ENCODE data around the gene LRRC4B.

LRRC4B gene

DNA sequence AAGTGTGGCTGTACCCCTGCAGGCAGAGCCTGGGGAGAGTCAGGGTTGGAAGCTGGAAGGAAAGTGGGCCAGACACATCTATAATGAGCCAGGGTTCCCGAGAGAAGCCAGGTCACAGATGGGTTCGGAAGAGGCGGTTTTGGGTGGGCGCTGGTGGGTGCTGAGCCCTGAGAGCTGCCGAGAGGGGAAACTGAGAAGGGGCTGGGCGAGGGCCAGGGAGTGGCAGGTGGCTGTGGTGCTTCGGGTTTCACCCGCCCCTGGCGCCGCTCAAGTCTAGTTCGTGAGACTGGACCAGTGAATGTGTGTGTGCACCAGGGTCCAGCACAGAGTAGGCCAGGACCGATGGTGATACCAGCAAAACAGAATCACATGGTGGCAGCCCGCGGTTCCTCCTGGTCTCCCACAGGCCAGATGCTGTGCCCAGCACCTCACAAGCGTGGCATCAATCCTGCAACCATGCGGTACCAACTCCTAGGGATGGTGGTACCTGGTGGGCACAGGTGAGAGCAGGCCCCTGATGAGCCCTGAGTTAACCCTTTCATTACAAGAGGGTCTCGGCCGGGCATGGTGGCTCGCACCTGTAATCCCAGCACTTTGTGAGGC, 1.8 kb upstream of the LRRC4B start:
- no peak for DNase-seq

DNA sequence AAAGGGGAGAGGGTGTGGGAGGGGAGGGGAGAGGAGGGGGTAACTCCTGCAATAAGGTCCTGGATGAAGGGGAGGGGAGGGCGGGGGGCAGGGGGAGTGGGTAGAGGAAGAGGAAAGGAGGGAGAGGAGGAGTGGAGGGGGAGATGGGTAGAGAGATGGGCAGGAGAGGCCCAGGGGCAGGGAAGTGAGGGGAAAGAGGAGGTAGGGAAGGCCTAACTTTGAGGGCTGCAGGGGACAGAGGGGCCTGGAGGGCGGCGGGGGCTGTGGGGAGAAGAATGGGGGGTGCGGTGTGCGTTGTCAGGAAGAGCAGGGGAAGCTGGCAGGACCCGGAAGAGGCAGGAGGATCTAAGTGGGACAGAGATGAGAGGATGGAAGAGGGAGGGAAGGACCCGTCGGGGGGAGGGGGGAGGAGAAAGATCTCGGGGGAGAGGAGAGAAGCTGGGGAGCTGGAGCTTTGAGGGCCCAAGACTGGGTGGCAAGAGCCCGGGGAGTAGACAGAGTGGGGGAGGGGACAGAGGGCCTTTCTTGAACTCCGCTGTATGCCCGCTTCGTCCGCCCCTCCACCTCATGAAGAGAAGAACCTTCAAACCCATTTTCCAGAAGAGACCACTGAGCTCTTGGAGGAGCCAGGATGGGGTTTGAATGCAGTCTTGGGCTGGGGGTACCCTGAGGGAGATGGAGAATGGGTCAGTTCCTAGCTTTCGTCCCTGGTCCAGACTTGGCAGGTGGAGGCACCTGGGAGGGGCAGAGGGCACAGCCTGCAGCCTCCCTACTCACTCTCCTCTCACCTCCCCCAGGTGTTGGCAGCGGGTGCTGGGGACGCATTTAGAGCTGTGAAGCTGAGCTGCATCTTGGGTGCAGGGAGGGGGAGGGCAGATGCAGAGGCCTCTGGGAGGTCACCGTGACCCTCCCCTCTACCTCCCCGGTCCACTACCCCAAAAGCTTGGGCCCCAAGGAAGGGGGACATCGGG, 778 bp upstream of the LRRC4B start:
- DNase-seq: no peak

DNA sequence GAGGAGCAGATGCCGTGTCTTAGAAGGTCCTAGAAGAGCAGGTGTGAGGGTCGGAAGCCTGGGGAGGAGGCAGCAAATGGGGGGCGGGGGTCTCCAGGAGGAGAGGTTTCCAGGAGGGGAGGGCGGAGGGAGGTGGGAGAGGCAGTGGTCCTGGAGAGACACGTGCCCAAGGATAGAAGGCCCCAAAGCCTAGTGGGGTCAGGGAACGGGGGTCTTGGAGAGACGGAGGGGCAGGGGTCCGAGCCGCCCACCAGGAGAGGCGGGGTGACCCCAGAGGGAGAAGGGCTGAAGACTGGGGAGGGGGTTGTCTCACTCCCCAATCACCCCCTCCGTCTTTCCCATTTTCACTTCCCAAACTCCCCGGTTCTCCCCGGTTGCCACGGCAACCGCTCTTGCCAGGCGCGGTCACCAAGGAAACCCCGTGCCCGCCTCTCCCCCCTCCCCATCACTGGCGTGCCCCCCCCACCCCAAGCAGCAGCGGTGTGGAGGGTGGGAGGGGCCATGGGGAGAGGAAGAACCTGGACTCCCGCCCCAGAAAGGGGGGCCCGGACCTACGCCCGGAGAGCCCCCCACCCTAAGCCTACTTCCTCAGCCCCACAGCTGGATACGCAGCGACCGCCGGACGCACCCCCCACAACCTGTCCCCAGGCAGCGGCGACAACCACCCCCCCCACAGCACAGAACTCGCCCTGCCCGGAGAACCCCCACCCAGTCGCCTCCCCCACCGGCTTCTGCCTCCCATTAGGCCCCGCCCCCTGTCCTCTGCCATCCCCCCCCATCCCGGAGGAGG, 988 bp downstream of the LRRC4B start:
- DNase-seq: no peak

DNA sequence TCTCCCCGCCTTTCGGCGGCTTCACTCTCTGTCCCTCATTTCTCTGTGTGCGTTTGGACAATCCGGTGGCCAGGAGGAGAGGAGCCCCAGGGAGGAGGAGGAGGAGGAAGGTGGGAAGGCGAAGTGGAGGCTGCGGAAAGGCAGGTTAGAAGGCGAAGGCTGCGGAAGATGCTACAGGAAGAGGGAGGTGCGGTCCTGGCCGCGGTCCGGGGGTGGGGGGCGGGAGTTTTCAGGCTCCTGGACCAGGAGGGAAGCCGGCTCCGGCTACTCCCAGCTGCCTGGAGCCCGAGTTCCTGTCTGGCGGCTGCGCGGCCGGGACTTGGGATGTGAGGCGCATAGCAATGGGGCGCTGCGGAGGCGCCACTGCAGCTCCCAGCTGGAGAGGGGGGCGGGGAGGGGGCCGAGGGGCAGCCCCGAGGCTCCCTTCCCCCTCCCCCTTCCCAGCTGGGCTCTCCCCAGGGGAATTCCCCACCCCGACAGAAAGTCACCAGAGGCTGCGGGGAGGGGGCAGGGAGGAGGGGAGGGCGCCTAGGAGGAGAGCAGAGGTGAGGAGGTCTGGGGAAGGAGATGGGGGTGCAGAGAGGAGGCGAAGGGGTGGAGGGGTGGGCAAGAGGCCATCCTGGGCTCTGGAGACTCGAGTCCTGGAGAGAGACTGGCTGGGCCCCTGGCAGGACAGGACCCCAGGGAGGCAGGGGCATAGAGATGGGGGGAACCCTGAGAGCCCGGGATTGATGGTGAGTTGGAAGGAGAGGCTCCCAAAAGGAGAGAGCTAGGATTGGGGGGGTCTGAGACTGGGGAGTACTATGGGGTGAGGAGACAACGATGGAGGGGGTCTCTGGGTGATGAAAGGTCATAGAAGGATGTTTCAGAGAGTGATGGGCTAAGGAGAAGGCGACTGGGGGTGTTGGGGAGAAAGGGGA, 2.0 kb downstream of the LRRC4B start:
- DNase-seq: no peak

DNA sequence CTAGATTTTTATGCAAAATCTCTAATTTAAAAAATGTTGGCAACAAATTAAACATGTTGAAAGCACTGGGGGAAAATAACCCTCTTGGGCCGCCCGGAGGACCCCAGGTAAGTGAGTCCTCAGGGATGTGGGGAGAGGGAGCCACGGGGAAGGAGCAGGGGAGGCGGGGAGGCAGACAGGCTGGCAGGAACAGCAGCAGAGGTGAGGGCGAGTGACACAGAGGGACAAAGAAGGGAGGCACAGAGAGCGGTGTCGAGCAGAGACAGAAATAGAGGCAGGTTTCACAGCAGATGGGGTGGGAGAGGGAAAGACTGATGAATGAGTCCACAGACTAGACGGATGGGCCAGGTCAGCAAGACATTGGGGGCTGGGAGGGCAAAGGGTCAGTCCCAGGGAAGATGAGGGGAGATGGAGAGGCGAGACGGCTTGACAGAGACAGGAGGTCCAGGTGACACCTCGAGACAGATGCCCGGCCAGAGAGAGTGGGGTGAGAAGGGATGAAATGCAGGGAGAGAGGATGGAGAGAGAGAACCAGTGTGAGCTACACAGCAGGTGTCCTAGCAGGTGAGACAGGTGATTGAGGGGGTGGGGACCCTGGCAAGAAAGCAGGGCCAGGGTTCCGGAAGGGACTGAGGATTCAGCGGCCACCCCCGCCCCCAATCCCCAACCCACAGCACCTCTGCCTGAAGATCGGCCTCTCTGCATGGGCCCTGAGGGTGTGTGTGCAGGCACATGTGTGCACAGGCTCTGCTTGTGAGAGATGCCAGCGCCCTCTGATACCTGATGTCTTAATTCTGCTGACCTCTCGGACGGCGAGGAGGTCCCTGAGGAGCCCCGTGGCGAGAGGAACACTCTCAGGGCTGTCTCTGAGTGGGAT, 3.8 kb downstream of the LRRC4B start:
- DNase-seq: no peak

DNA sequence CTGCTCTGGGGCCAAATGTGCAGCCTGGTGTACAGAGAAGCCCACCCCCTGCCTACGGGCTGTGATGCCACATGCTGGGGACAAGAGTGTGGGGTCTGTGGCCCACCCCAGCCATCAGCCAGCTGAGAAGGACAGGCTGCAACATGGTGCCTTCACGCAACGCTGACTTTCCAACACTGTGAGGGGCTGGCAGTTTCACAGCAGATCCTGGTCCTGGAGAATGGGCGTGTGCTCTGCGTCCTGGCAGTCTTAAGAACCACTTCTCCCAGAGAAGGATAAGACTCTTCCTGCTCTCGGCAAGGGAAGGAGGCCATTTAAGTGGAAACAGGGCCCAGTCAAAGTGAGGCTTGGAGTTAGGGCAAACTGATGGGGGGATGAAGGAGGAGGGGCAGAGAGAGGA, 4.6 kb downstream of the LRRC4B start:
- DNase-seq: no peak

DNA sequence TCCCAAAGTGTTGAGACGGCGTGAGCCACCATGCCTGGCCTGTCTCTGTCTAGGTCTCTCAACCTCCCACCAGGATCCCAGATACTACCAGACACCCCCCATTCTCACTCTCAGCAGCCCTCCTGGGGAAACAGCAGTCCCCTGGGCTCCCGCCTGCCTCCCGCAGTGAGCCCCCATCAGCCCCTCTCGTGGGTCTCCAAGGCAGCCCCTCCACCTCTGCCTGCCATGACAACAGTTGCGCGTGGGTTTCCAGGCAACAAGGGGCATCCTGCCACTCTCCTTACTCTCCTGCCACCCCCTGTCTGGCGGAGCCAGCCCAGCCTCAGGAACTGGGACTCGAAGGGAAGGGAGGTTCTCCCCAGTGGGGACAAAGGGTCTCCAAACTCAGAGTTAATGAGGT, 5.2 kb downstream of the LRRC4B start:
- no peak for DNase-seq

DNA sequence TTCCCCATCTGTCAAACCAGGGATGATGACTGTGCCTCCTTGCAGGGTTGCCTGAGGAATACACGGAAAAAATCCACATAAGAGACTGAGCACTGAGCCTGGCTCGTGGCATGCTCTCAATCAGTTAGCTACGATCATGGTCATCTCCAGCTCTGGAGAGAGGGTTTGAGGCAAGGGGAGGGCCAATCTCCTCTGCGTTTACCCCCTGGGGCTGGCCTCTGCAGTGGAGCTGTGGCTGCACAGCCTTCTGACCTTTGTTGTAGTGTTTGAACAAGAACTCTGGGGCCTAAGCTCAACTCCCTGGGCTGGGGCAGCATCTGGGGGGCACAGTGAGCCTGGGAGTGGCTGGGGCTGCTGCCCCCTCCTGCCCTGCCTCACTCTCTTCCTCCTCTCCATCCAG, 5.9 kb downstream of the LRRC4B start:
- DNase-seq: no peak

DNA sequence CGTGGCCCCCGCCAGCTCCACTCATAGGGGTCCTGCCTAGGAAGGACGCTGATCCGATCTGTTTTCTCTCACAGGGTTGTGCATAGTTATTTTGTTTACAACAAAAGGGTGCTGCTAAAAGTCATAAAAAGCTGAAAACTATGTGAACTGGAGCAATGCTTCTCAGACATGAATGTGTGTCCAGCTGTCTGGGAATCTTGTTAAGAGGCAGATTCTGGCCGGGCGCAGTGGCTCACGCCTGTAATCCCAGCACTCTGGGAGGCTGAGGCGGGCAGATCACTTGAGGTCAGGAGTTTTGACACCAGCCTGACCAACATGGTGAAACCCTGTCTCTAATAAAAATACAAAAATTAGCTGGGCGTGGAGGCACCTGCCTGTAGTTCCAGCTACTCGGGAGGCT, 8.6 kb downstream of the LRRC4B start:
- no peak for DNase-seq

DNA sequence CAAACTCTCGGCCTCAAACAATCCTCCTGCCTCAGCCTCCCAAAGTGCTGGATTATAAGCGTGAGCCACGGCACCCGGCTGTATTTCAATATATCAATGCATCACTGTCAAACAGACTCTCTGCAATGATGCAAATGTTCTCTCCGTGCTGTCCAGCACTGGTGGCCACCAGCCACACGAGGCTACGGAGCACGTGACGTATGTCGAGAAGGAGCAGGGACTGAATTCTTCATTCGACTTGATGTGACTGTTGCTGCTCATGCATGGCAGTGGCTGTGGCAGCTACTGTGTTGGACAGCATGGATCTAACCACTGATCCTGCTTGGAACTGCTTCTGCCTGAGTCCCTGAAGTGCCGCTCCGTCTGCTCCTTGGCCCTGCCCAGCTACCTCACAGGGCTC, 9.8 kb downstream of the LRRC4B start:
- no peak for DNase-seq

DNA sequence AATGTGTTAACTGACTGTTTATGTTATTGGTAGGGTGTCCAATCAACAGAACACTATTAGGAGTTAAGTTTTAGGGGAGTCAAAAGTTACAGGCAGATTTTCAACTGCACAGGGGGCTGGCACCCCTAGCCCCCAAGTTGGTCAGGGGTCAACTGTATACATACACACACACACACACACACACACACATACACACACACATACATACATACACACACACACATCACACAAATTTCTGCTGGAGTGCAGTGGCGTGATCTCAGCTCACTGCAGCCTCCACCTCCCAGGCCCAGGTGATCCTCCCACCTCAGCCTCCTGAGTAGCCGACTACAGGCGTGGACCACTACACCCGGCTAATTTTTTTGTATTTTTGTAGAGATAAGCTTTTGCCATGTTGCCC, 10.2 kb downstream of the LRRC4B start:
- no peak for DNase-seq

DNA sequence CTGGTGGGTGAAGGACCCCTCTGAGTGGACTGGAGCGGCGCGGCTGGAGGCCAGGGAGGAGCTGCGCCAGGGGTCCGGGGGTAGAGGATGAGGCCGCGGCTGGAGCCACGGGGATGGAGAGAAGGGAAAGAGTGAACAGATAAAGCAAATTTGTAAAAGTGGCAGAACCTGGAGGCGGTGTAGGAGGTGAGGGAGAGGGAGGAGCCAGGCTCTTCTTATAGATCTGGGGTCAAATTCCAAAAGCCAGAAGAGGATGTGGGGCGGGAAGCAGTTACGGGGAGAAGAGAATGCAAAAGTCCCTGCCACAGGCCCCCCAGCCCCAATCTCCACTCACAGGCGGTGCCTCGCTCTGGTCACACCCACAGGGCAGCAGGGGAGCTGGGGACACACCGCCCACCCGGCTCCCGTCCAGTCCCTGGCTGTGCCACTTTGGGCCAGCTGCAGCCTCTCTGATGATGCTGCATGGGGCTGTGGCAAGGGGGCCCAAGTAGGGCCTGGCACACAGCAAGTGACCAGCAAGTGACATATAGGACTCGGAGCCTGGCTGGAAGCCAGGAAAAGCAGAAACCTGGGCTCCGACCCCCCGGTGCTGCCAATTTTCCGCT, 11.1 kb downstream of the LRRC4B start:
- no peak for DNase-seq

DNA sequence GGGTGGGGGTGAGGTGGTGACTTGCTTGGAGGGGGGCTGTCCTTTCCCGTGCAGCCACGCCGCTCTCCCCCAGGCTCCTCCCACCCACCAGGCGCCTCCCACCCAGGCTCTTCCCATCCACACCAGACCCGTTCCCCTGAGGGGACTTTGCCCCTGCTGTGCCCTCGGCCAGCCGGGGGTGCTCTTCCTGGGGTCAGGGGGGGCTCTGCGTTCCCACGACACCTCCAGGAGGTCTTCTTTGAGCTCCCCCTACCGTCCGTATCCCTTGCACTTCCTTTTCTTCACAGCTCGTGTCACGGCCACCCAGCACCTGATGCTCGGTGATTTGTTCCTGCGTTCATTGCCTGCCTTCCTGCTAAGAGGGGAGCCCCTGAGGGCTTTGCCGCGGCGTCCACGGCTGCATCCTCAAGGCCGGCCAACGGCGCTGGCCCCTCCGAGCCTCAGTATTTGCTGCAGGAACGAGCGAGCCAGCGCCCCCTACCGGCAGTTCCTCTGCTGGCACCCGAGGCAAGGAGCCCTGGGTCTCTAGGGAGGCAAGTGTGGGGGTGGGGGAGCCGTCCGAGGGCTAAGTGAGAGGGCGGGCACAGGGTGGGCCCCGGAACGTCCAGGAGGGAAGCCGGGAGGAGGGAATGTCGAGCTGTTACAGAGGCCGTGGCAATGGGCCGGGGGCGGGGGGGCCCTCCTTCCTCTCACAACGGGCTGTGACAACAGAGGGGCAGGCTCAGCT, 11.8 kb downstream of the LRRC4B start:
- DNase-seq: peak; percentile 58

DNA sequence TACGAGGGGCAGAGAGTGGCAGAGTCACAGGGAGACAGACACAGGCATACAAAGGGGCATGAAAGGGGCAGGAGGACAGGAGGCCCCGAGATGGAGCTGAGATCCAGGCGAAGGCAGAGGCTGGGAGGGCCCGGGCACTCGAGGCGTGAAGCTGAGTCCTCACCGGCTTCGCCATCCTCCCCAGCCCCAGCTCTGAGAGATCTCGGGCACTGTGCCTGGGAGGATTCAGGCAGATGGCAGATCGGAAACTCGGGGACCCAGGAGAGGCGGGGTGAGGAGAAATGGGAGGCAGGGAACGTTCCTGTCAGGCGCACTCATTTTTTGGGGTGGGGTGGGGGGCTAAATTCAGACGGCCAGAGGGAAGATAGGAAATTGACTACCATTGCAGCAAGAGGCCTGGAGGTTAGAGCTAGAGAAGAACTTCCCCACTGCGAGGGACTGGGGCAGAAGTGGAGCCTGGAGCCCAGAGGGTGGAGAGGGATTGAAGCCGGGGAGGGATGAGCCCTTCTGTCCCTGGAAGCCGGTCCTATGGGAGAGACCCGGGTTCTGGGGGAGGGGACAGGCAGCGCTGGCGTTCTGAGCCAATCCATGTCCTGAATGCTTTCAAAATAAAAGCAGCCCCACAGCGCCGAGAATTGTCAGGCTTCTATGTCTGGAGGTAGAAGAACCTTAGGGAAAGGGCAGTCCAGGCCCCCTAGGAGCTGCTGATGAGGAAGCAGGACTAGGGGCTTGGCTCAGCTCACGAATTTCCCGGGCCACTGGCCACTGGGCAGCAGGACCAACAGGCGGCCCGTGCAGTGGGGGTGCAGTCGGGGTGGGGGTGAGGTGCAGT, 12.6 kb downstream of the LRRC4B start:
- DNase-seq: no peak

DNA sequence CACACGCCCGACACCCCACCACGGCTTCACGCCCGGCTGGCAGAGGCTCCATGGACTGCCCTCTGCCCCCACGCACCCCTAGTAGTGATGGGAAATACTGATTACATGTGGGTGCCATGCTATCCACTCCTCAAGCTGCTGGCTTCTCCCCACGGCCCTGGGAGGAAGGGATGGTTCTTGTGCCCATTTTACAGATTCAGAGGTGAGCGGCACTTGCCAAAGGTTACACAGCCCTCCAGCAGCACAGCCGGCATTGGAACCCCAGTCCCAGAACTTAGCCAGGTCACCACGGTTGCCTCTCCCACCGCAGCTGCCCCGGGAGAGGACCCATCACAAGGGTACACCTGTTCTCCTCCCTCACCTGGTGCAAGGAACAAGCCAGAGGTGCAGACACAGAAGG, 13.2 kb downstream of the LRRC4B start:
- no peak for DNase-seq

DNA sequence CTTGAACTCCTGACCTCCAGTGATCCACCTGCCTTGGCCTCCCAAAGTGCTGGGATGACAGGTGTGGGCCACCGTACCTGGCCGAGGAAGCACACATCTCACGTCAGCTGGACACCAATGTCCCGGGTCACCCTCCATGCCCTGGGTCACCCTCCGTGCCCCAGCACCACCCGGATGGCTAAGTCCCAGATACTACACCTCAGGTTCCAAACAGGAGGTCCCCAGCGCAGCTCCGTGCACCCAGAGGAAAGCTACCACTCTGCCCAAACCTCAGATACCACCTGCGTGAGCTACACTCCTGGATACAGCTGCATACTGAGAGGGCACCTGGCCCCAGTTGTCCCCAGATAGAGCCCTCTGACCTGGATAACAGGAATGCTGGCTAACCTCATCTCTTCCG, 14.0 kb downstream of the LRRC4B start:
- no peak for DNase-seq

DNA sequence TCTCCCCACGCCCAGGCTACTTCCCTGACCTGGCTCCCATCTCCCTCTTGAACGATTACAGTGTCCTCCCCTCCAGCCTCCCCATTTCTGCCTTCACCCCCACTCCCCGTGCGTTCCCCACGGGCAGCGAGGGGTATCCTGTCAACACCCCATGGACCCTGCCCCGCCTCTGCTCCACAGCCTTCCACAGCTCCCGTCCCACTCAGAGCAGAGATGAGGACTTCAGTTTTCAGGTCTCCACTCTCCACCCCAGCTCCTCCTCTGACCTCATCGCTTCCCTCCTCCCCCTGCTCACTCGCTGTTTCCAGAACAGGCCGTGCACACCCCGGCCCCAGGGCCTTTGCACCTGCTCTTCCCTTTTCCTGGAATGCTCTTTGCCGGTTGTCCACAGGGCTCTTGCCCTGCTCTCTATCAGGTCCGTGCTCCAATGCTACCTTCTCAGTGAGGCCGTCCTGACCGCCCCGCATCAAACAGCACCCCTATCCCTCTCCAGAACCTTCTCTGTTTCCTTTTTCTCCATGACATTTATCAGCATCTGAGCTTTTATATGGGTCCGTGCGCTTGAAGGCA, 15.0 kb downstream of the LRRC4B start:
- no peak for DNase-seq

DNA sequence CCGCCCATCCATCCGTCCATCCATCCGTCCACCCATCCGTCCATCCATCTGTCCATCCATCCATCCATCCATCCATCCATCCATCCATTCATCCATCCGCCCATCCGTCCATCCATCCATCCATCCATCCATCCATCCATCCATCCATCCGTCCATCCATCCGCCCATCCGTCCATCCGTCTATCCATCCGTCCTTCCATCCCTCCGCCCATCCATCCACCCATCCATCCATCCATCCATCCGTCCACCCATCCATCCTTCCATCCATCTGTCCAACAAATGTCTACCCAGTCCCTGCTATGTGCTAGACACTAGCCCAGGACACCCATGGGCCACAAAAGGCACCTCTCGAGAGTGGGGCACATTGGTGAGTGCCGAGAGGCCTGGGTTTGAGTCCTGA, 15.7 kb downstream of the LRRC4B start:
- DNase-seq: no peak

DNA sequence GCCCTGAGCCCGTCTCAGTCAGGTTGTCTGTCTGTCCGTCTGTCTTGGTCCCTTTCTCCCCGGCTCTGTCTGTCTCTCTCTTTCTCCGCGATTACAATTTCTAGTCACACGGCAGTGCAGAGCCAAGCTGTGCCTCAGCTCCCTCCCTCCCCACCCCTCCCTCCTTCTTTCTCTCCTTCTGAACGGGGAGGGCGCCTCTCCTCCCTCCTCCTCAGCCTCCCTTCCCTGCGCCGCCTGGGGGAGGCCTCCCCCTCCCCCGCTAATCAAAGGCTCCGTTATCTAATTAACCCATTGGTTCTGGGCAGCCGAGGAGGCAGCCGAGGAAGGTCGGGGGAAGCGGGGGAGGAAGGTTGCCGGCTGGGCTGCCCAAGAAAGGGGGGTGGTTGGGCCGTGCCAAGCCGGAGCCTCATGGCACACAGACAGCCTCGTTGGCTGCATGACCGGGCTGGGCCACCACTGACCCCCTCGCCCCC, 16.5 kb downstream of the LRRC4B start:
- DNase-seq: no peak

Measured in GDM1 (cell line).